Bronchus fibroblast of lung (primary cell): ENCODE results near the gene VMAC. TPM values are rescaled to one million over a fixed set of nuclear protein-coding genes. Genes with fewer than 3 reads are reported as not detected.

Experiments used
- total RNA-seq: library from RNA; depleted of rRNA; stranded (reverse); fragments of >200 nt; gene quantifications from 2 replicates; pipeline ENCODE4 v1.2.3, GENCODE V29; 2015

VMAC gene, protein sequence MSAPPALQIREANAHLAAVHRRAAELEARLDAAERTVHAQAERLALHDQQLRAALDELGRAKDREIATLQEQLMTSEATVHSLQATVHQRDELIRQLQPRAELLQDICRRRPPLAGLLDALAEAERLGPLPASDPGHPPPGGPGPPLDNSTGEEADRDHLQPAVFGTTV
- 2.1 and 3.2 TPM in 2 replicates for total RNA-seq

GRCh38 chr19:5904352-5905113 lies at the start of gene VMAC:
VMAC (plus strand) TSS chr19:5904872; CDS start chr19:5904891, 19 bp downstream.

GRCh38 chr19:5903624-5904351 lies 884 bp upstream of the VMAC start, which contains the start of gene NDUFA11:
NDUFA11 (minus strand) TSS chr19:5903790; CDS start chr19:5903708, 82 bp downstream.

GRCh38 chr19:5913739-5914357 lies 9.2 kb downstream of the VMAC start, which contains the start of gene CAPS:
CAPS (plus strand) TSS chr19:5914254; CDS start chr19:5914407, 153 bp downstream.

Other genes with a start within 250 kb of the VMAC start
- gene MICOS13, start 224.4 kb upstream of the VMAC start, total RNA-seq: 93.1 and 93.7 TPM in 2 replicates
- 12.4 and 13.1 TPM in 2 replicates for gene HSD11B1L, start 223.8 kb upstream of the VMAC start, total RNA-seq
- gene RPL36, start 214.6 kb upstream of the VMAC start, total RNA-seq: 1,608 and 1,657 TPM in 2 replicates
- gene LONP1, start 184.7 kb upstream of the VMAC start, total RNA-seq: 98.4 and 109 TPM in 2 replicates
- not detected in 2 replicates for gene CATSPERD, start 184.2 kb upstream of the VMAC start, total RNA-seq
- gene PRR22, start 120.1 kb upstream of the VMAC start, total RNA-seq: 0.59 TPM in 1 of 2 replicates, not detected in the other
- gene DUS3L, start 113.7 kb upstream of the VMAC start, total RNA-seq: 24.4 and 24.5 TPM in 2 replicates
- 0.15 TPM in 1 of 2 replicates, not detected in the other for gene NRTN, start 99.8 kb upstream of the VMAC start, total RNA-seq
- not detected in 2 replicates for gene FUT6, start 65.2 kb upstream of the VMAC start, total RNA-seq
- gene FUT3, start 53.4 kb upstream of the VMAC start, total RNA-seq: under 0.01 TPM in 1 of 2 replicates, not detected in the other
- gene FUT5, start 34.3 kb upstream of the VMAC start, total RNA-seq: not detected in 2 replicates
- gene NDUFA11, start 1.1 kb upstream of the VMAC start, total RNA-seq: 444 and 470 TPM in 2 replicates
- 4.4 and 5.4 TPM in 2 replicates for gene CAPS, start 9.4 kb downstream of the VMAC start, total RNA-seq
- 51.1 and 59.8 TPM in 2 replicates for gene RANBP3, start 73.3 kb downstream of the VMAC start, total RNA-seq
- 3.9 and 6.8 TPM in 2 replicates for gene RFX2, start 205.6 kb downstream of the VMAC start, total RNA-seq
- not detected in 2 replicates for gene ACSBG2, start 230.8 kb downstream of the VMAC start, total RNA-seq